Mesodermal cell (in vitro differentiated cells): Measurements from ENCODE around the gene NPC1.
A peak's percentile ranks its signal among the peaks of the same experiment; 100 is the strongest.
"Not testable (repeated sequence)": the region's sequence is repeated elsewhere in the genome, so short reads cannot be mapped to it uniquely, and the experiment has no call there.

ENCODE experiments used
- H3K27ac ChIP-seq: 2 replicates; pipeline ENCODE4 v1.7.0; 2013; ENCODE audit warnings: mild to moderate bottlenecking, low read depth, low read length, moderate library complexity; ENCODE audit not compliant: severe bottlenecking
- H3K36me3 ChIP-seq: 2 replicates; pipeline ENCODE4 v1.7.1; 2013; ENCODE audit warnings: mild to moderate bottlenecking, low read length, moderate library complexity; ENCODE audit not compliant: control insufficient read depth, insufficient read depth
- H3K4me1 ChIP-seq: one replicate; pipeline ENCODE4 v1.7.1; 2013; ENCODE audit warnings: mild to moderate bottlenecking, low read length; ENCODE audit not compliant: insufficient read depth, control insufficient read depth, poor library complexity, severe bottlenecking
- H3K4me3 ChIP-seq: 2 replicates; pipeline ENCODE4 v1.7.0; 2013; ENCODE audit warnings: low read length, control low read depth, mild to moderate bottlenecking; ENCODE audit not compliant: insufficient read depth, poor library complexity, severe bottlenecking; ENCODE audit errors: extremely low read depth
- H3K9me3 ChIP-seq: 2 replicates; pipeline ENCODE4 v1.7.1; 2013; ENCODE audit warnings: mild to moderate bottlenecking, low read length, moderate library complexity; ENCODE audit not compliant: control insufficient read depth
- WGBS, 2 experiments: methylation state at CpG; one replicate each; pipeline ENCODE4 v1.1.5; 2013; ENCODE audit warnings: missing lambda C conversion rate in 2 of 2; ENCODE audit not compliant: insufficient coverage in 2 of 2; 5-methylcytosine and 5-hydroxymethylcytosine counted together

NPC1 gene

GRCh38 chr18:23626451-23627279 lies 40.4 kb upstream of the NPC1 start:
- Histone ChIP-seq H3K36me3 (no peaks in the 10 kb centered on the region), H3K4me1 (no peaks in the 10 kb centered on the region), H3K27ac (no peak overlapping the region), H3K9me3 (no peaks in the 10 kb centered on the region), H3K4me3 (no peak overlapping the region)
- WGBS, 2 experiments: 95 to 96% methylated on average over 2 to 3 of the region's 4 CpGs

- Histone ChIP-seq H3K27ac (no peak overlapping the region), H3K9me3 (no peaks in the 10 kb centered on the region), H3K36me3 (no peaks in the 10 kb centered on the region), H3K4me1 (peaks cover 7% of the 10 kb centered on the region), H3K4me3 (no peak overlapping the region)
- WGBS, 2 experiments: no CpG with 5 or more reads among the region's 3 CpGs
Measured at GRCh38 chr18:23623040-23623439, 36.7 kb upstream of the NPC1 start.

GRCh38 chr18:23619388-23619881 lies 33.1 kb upstream of the NPC1 start:
- Histone ChIP-seq H3K4me1 (peaks cover 7% of the 10 kb centered on the region), H3K9me3 (no peaks in the 10 kb centered on the region), H3K27ac (no peak overlapping the region), H3K4me3 (peak overlapping the region; percentile 29), H3K36me3 (no peaks in the 10 kb centered on the region)
- 6 to 12% methylated on average over 25 to 27 of the region's 41 CpGs for WGBS, 2 experiments

- H3K27ac ChIP-seq: no peak overlapping the region
- H3K36me3 ChIP-seq: no peaks in the 10 kb centered on the region
- H3K4me1 ChIP-seq: peaks cover 7% of the 10 kb centered on the region
- H3K4me3 ChIP-seq: peak overlapping the region; percentile 29
- H3K9me3 ChIP-seq: no peaks in the 10 kb centered on the region
- WGBS, 2 experiments: 3 to 34% methylated on average over 10 to 11 of the region's 18 CpGs
Measured at GRCh38 chr18:23618862-23619387, 32.6 kb upstream of the NPC1 start.

GRCh38 chr18:23617412-23618014 lies 31.2 kb upstream of the NPC1 start:
- Histone ChIP-seq H3K36me3 (no peaks in the 10 kb centered on the region), H3K4me1 (peaks cover 8% of the 10 kb centered on the region), H3K27ac (no peak overlapping the region), H3K4me3 (no peak overlapping the region), H3K9me3 (no peaks in the 10 kb centered on the region)
- 73 to 89% methylated on average over 1 to 3 of the region's 4 CpGs for WGBS, 2 experiments

GRCh38 chr18:23616258-23616657 lies 30.0 kb upstream of the NPC1 start:
- Histone ChIP-seq H3K36me3 (no peaks in the 10 kb centered on the region), H3K9me3 (no peaks in the 10 kb centered on the region), H3K4me3 (no peak overlapping the region), H3K27ac (no peak overlapping the region), H3K4me1 (peaks cover 17% of the 10 kb centered on the region)
- no CpG with 5 or more reads among the region's 2 CpGs for WGBS, 2 experiments

GRCh38 chr18:23614891-23615290 lies 28.6 kb upstream of the NPC1 start:
- H3K27ac ChIP-seq: no peak overlapping the region
- H3K4me1 ChIP-seq: peaks cover 17% of the 10 kb centered on the region
- no peaks in the 10 kb centered on the region for H3K9me3 ChIP-seq
- no peak overlapping the region for H3K4me3 ChIP-seq
- H3K36me3 ChIP-seq: no peaks in the 10 kb centered on the region
- 80 to 83% methylated on average over 1 to 3 of the region's 3 CpGs for WGBS, 2 experiments

- Histone ChIP-seq H3K9me3 (no peaks in the 10 kb centered on the region), H3K4me3 (no peak overlapping the region), H3K27ac (no peak overlapping the region), H3K4me1 (peaks cover 21% of the 10 kb centered on the region), H3K36me3 (no peaks in the 10 kb centered on the region)
- WGBS, 2 experiments: 86 to 90% methylated on average over 1 of the region's 2 CpGs
Measured at GRCh38 chr18:23614413-23614812, 28.1 kb upstream of the NPC1 start.

GRCh38 chr18:23613091-23613475 lies 26.8 kb upstream of the NPC1 start:
- 83 to 92% methylated on average over 5 to 6 of the region's 7 CpGs for WGBS, 2 experiments
- H3K9me3 ChIP-seq, H3K36me3 ChIP-seq, H3K4me3 ChIP-seq, H3K27ac ChIP-seq: not testable (repeated sequence)
- peaks cover 18% of the 10 kb centered on the region for H3K4me1 ChIP-seq

GRCh38 chr18:23612434-23613090 lies 26.3 kb upstream of the NPC1 start:
- no peaks in the 10 kb centered on the region for H3K36me3 ChIP-seq
- no peak overlapping the region for H3K4me3 ChIP-seq
- WGBS, 2 experiments: 93 to 95% methylated on average over 6 of the region's 8 CpGs
- H3K27ac ChIP-seq: no peak overlapping the region
- no peaks in the 10 kb centered on the region for H3K9me3 ChIP-seq
- H3K4me1 ChIP-seq: peaks cover 18% of the 10 kb centered on the region
